Rectal smooth muscle tissue (tissue), 1 donor: ENCODE data around the gene GPR150.

Experiments
- H3K27ac ChIP-seq: one replicate; pipeline ENCODE4 v1.7.0; 2013; ENCODE audit warnings: low read depth, low read length, inconsistent platforms
- H3K27me3 ChIP-seq: one replicate; pipeline ENCODE4 v1.7.0; 2013; ENCODE audit warnings: low read length; ENCODE audit not compliant: control insufficient read depth, insufficient read depth
- H3K36me3 ChIP-seq: one replicate; pipeline ENCODE4 v1.7.0; 2013; ENCODE audit warnings: low read length; ENCODE audit not compliant: control insufficient read depth, insufficient read depth
- H3K4me1 ChIP-seq: one replicate; pipeline ENCODE4 v1.7.0; 2013; ENCODE audit warnings: low read length; ENCODE audit not compliant: control insufficient read depth, insufficient read depth
- H3K4me3 ChIP-seq: one replicate; pipeline ENCODE4 v1.7.0; 2013; ENCODE audit warnings: low read length
- H3K9ac ChIP-seq: one replicate; pipeline ENCODE4 v1.7.0; 2013; ENCODE audit warnings: low read length

Gene GPR150

GRCh38 chr5:95620030-95620869 is at the start of gene GPR150:
GPR150 (plus strand) TSS chr5:95620087; CDS start chr5:95620276, 189 bp downstream.
- Histone ChIP-seq H3K9ac (peak within 1 kb of the TSS; percentile 40), H3K27ac (no peak within 1 kb of the TSS)

GRCh38 chr5:95572016-95572415 is 47.9 kb upstream of the GPR150 start:
- Histone ChIP-seq H3K4me3 (no peak overlapping the region), H3K27me3 (no peaks in the 10 kb centered on the region), H3K4me1 (no peaks in the 10 kb centered on the region), H3K36me3 (no peaks in the 10 kb centered on the region), H3K9ac (no peak overlapping the region), H3K27ac (no peak overlapping the region)

More at GRCh38 chr5:95620030-95620869, at the start of gene GPR150:
- Histone ChIP-seq H3K27me3 (peaks cover 6% of the 10 kb centered on the region), H3K4me1 (no peaks in the 10 kb centered on the region), H3K36me3 (no peaks in the 10 kb centered on the region), H3K4me3 (peak within 1 kb of the TSS; percentile 74)

GRCh38 chr5:95581576-95581975 is 38.3 kb upstream of the GPR150 start:
- Histone ChIP-seq H3K36me3 (no peaks in the 10 kb centered on the region), H3K27ac (no peak overlapping the region), H3K4me1 (no peaks in the 10 kb centered on the region), H3K4me3 (no peak overlapping the region), H3K27me3 (no peaks in the 10 kb centered on the region), H3K9ac (no peak overlapping the region)

GRCh38 chr5:95583992-95584391 is 35.9 kb upstream of the GPR150 start:
- Histone ChIP-seq H3K4me1 (no peaks in the 10 kb centered on the region), H3K9ac (no peak overlapping the region), H3K27ac (no peak overlapping the region), H3K4me3 (no peak overlapping the region), H3K27me3 (no peaks in the 10 kb centered on the region), H3K36me3 (no peaks in the 10 kb centered on the region)

- H3K4me3 ChIP-seq = no peak overlapping the region
- no peak overlapping the region for H3K9ac ChIP-seq
- no peaks in the 10 kb centered on the region for H3K36me3 ChIP-seq
- no peak overlapping the region for H3K27ac ChIP-seq
- no peaks in the 10 kb centered on the region for H3K4me1 ChIP-seq
- H3K27me3 ChIP-seq = no peaks in the 10 kb centered on the region
Measured at GRCh38 chr5:95590880-95591279, 29.0 kb upstream of the GPR150 start.

GRCh38 chr5:95591490-95591901 is 28.4 kb upstream of the GPR150 start:
- Histone ChIP-seq H3K27me3 (no peaks in the 10 kb centered on the region), H3K9ac (no peak overlapping the region), H3K4me1 (no peaks in the 10 kb centered on the region), H3K36me3 (no peaks in the 10 kb centered on the region), H3K27ac (no peak overlapping the region), H3K4me3 (no peak overlapping the region)

GRCh38 chr5:95595289-95595931 is 24.5 kb upstream of the GPR150 start:
- no peak overlapping the region for H3K9ac ChIP-seq
- H3K36me3 ChIP-seq = no peaks in the 10 kb centered on the region
- no peaks in the 10 kb centered on the region for H3K27me3 ChIP-seq
- H3K4me1 ChIP-seq = no peaks in the 10 kb centered on the region
- no peak overlapping the region for H3K4me3 ChIP-seq
- no peak overlapping the region for H3K27ac ChIP-seq

- Histone ChIP-seq H3K4me3 (no peak overlapping the region), H3K27me3 (no peaks in the 10 kb centered on the region), H3K27ac (no peak overlapping the region), H3K36me3 (no peaks in the 10 kb centered on the region), H3K9ac (no peak overlapping the region), H3K4me1 (no peaks in the 10 kb centered on the region)
Measured at GRCh38 chr5:95599252-95599651, 20.6 kb upstream of the GPR150 start.

GRCh38 chr5:95600557-95600956 is 19.3 kb upstream of the GPR150 start:
- Histone ChIP-seq H3K4me1 (no peaks in the 10 kb centered on the region), H3K9ac (no peak overlapping the region), H3K4me3 (no peak overlapping the region), H3K36me3 (no peaks in the 10 kb centered on the region), H3K27ac (no peak overlapping the region), H3K27me3 (no peaks in the 10 kb centered on the region)

GRCh38 chr5:95605786-95606185 is 14.1 kb upstream of the GPR150 start:
- H3K9ac ChIP-seq = no peak overlapping the region
- H3K27ac ChIP-seq = no peak overlapping the region
- no peaks in the 10 kb centered on the region for H3K27me3 ChIP-seq
- H3K36me3 ChIP-seq = no peaks in the 10 kb centered on the region
- no peak overlapping the region for H3K4me3 ChIP-seq
- H3K4me1 ChIP-seq = no peaks in the 10 kb centered on the region

GRCh38 chr5:95606419-95606818 is 13.5 kb upstream of the GPR150 start:
- no peaks in the 10 kb centered on the region for H3K27me3 ChIP-seq
- H3K4me3 ChIP-seq = no peak overlapping the region
- H3K4me1 ChIP-seq = no peaks in the 10 kb centered on the region
- H3K9ac ChIP-seq = no peak overlapping the region
- H3K36me3 ChIP-seq = no peaks in the 10 kb centered on the region
- no peak overlapping the region for H3K27ac ChIP-seq

- no peaks in the 10 kb centered on the region for H3K36me3 ChIP-seq
Measured at GRCh38 chr5:95609711-95610110, 10.2 kb upstream of the GPR150 start.

GRCh38 chr5:95610546-95610945 is 9.3 kb upstream of the GPR150 start:
- H3K9ac ChIP-seq = no peak overlapping the region

More at GRCh38 chr5:95609711-95610110, 10.2 kb upstream of the GPR150 start:
- H3K9ac ChIP-seq = no peak overlapping the region
- no peak overlapping the region for H3K27ac ChIP-seq
- no peaks in the 10 kb centered on the region for H3K27me3 ChIP-seq
- no peak overlapping the region for H3K4me3 ChIP-seq
- H3K4me1 ChIP-seq = no peaks in the 10 kb centered on the region

More at GRCh38 chr5:95610546-95610945, 9.3 kb upstream of the GPR150 start:
- no peaks in the 10 kb centered on the region for H3K36me3 ChIP-seq
- H3K4me3 ChIP-seq = no peak overlapping the region
- H3K4me1 ChIP-seq = no peaks in the 10 kb centered on the region
- H3K27ac ChIP-seq = no peak overlapping the region
- no peaks in the 10 kb centered on the region for H3K27me3 ChIP-seq
